Jurkat, Clone E6-1 (cell line): Measurements from ENCODE around the gene POTEE. TPM values are rescaled to one million over a fixed set of nuclear protein-coding genes. Genes with fewer than 3 reads are reported as not detected.
"Not testable (repeated sequence)": the region's sequence is repeated elsewhere in the genome, so short reads cannot be mapped to it uniquely, and the experiment has no call there.

Experiments
- DNase-seq: peaks from one replicate; pipeline ENCODE4 v3.0.0-alpha.2; 2011; ENCODE audit warnings: low read depth, low spot score
- H3K4me3 ChIP-seq: 2 replicates; pipeline ENCODE4 v1.5.1; 2011; ENCODE audit warnings: mild to moderate bottlenecking, low read length, control low read depth, moderate library complexity
- polyA plus RNA-seq: library from polyadenylated mRNA; unstranded; fragments of >200 nt; gene quantifications from one replicate; pipeline ENCODE4 v1.2.1, GENCODE V29; 2012; ENCODE audit warnings: missing spikeins; ENCODE audit not compliant: insufficient read length, insufficient read depth

The POTEE gene
- 1.9 TPM for polyA plus RNA-seq

- not testable (repeated sequence) for H3K4me3 ChIP-seq, DNase-seq
These were observed at the start of gene POTEE for GRCh38 chr2:131209030-131209772. TSS of gene POTEE (plus strand) at chr2:131209536. CDS start at chr2:131218403, 8,867 bp downstream.

DNA sequence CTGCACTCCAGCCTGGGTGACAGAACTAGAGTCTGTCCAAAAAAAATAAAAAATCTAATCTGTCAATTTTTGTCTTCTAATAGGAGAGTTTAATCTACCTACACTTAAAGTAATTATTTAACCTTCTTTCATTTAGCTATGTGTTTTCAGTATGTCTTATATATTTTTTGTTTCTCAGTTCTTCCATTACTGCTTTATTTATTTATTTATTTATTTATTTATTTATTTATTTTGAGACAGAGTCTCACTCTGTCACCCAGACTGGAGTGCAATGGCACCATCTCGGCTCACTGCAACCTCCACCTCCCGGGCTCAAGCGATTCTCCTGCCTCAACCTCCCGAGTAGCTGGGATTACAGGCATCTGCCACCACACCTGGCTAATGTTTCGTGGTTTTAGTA lies 43.8 kb upstream of the POTEE start:
- not testable (repeated sequence) for DNase-seq, H3K4me3 ChIP-seq

- no peak for DNase-seq
- no peak overlapping the region for H3K4me3 ChIP-seq
These were observed 40.8 kb upstream of the POTEE start for GRCh38 chr2:131168538-131168937.

DNA sequence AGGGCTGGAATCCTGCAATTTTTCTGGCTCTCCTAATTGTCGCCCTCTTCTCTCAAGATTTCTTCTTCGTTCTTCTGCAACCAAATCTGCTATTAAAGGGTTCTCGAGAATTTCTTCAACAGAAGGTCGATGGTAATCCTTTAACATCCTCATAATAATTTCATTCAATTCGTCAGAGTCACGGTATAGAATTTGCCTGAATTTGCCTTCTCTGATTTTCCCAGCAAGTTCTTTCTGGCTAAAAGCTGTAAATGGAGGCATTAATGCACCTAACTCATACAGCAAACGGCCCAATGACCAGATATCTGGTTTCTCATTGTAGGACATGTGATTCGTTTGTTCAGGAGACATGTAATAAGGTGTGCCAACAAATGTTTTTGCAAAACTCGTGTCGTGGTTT lies 31.3 kb upstream of the POTEE start:
- not testable (repeated sequence) for DNase-seq

GRCh38 chr2:131178721-131179418 lies 30.5 kb upstream of the POTEE start:
- H3K4me3 ChIP-seq, DNase-seq: not testable (repeated sequence)

More for the DNA sequence above, 31.3 kb upstream of the POTEE start:
- H3K4me3 ChIP-seq: not testable (repeated sequence)

GRCh38 chr2:131181451-131181850 lies 27.9 kb upstream of the POTEE start:
- H3K4me3 ChIP-seq, DNase-seq: not testable (repeated sequence)

GRCh38 chr2:131193421-131193820 lies 15.9 kb upstream of the POTEE start:
- H3K4me3 ChIP-seq, DNase-seq: not testable (repeated sequence)

DNA sequence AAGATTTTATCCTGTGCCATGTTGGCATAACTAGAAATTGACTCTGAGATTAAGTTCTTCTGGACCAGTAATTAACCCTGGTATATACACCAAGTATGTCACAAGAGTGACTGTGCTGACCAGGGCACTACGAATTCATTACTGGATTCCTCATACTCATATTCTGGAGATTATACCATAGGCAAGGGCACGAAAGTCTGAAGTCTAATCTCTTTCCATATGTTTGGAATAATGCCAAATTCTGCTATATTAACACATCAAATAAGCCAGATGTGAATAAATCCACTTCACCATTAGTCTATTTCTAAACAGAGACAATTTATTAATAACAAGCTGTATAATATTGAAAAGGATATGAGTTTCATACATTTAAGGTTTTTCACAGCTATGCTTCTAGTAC lies 13.2 kb upstream of the POTEE start:
- DNase-seq, H3K4me3 ChIP-seq: not testable (repeated sequence)

DNA sequence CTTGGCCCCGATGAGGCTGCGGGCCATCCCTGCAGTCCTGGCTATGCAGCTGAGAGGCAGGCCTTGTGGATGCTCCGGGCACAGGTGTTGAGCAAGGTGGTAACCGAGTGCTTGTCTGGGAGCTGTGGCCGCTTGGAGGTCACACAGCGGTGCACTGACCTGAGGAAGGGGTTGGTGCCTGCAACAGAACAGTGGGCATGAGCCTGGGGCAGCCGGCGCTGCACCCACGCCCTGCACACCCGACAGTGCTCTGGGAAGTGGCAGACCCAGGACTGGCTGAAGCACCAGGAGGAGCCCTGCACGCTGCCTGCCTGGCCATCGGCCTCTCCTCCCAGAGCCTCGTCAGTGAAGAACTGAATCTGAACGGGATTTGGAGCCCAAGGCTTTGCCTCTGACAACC lies 8.2 kb upstream of the POTEE start:
- H3K4me3 ChIP-seq: no peak overlapping the region
- no peak for DNase-seq

DNA sequence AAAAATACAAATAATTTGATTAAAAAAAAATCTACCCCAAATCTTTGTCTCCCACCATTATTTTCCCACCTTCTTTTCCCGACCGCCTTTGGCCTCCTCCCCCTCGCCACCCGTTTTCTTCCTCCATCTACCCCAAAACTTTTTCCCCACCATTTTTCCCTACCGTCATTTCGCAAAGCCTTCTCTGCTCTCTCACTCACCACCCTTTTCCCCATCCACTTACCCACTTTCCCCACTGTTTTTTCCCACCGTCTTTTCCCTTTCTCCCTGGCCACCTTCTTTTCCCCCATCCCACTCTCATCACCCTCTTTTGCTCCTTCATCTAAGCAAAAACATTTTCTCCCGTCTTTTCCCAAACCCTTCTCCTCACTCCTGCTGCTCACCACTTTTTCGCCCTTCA lies 1.5 kb upstream of the POTEE start:
- not testable (repeated sequence) for DNase-seq, H3K4me3 ChIP-seq

DNA sequence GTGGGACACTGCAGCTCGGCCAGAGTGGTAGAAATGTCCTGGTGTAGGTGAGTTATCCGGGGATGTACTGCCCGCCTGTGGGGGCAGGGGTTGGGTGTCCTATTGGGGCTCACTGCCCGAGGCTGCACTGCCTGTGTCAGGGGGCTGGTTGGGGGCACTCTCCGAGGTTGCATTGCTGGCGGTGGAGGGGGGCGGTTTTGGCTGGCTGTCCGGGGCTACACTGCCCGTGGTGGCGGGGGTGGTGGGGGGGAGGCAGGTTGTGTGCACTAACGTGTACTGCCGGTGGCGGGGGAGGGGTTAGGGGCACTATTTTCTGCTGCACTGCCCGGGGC lies 403 bp downstream of the POTEE start:
- not testable (repeated sequence) for H3K4me3 ChIP-seq, DNase-seq

DNA sequence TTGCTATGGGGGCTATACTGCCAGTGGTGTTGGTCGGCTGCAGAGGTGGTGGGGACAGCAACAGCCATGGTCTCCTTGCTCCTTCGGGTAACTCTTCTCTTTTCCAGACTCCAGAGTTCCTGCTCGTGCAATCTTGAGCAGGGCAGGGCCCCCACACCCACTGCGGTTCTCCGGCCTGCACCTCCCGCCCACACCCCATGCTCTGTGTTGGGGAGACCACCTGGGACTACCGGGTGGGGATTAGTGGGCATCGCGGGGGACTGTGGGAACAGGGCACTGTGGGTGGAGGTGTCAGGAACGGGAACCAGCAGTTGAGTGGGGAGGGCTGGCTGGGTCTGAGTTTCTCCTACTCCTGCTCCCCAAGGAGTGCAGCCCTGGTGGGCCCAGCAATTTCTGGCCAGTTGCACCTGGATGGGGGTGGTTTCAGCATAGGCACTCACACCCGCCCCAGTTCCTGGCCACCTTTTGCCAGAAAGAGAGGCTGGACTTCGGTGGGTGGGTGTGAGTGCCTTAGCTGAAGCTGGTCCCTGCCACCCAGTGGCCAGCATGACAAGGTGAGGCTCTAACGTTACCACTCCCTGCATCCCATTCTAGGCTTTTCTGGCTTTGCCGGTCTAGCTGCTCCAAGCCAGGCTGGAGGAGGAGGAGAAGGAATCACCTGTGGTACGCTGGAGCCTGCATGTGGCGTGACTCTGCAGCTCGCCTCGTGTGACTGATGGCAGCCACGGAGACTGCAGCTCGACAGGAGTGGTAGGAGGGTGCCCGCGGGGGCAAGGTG lies 1.3 kb downstream of the POTEE start:
- DNase-seq, H3K4me3 ChIP-seq: not testable (repeated sequence)

DNA sequence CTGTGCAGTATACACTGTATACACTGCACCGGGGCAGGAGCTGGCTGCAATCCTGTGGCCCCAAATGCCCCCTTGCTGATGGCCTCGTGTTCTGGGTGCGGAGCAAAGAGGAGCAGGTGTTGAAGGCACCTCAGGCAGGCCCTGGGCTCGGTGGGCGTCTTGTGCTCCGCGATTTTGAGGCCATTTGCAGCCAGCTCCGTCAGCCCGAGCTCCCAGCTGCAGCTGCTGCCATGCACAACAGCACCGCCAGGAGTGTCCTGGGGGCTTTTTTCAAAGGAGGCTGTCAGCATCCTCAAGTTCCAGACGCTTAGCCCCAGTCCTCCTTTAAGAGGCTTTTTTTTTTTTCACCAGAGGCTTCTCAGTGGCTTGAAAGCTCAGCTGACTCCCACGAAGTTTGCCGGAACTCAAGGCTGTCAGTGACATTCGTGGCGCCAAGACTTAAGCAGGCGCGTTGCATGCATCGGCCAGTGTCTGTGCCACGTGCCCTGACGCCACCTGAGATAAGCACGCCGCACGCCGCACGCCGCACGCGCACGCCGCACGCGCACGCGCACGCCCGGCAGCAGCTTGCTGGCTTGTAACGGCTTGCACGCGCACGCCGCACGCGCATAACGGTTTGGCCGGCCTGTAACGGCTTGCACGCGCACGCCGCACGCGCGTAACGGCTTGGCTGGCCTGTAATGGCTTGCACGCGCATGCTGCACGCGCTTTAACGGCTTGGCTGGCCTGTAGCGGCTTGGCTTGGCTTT lies 8.1 kb downstream of the POTEE start:
- not testable (repeated sequence) for H3K4me3 ChIP-seq, DNase-seq

- not testable (repeated sequence) for DNase-seq, H3K4me3 ChIP-seq
These were observed 26.5 kb downstream of the POTEE start for GRCh38 chr2:131235543-131236449.
